Measurements from ENCODE around the gene ZYX.
A peak's percentile ranks its signal among the peaks of the same experiment; 100 is the strongest.
"Not testable (repeated sequence)": the region's sequence is repeated elsewhere in the genome, so short reads cannot be mapped to it uniquely, and the experiment has no call there.

The ZYX gene

GRCh38 chr7:143397710-143398530, 16.8 kb downstream of the ZYX start:
- DNase-seq (ENCODE audit: low read depth) = no peak

- DNase-seq (ENCODE audit: low read depth) = no peak
These were observed 17.5 kb downstream of the ZYX start for GRCh38 chr7:143398616-143399015.

GRCh38 chr7:143399151-143399550, 18.0 kb downstream of the ZYX start:
- DNase-seq (ENCODE audit: low read depth) = no peak

- DNase-seq (ENCODE audit: low read depth) = no peak
These were observed 18.5 kb downstream of the ZYX start for GRCh38 chr7:143399642-143400041.

- DNase-seq (ENCODE audit: low read depth) = no peak
These were observed 20.1 kb downstream of the ZYX start for GRCh38 chr7:143401265-143401664.

GRCh38 chr7:143402233-143402632, 21.1 kb downstream of the ZYX start:
- not testable (repeated sequence) for DNase-seq (ENCODE audit: low read depth)

- no peak for DNase-seq (ENCODE audit: low read depth)
These were observed 24.2 kb downstream of the ZYX start for GRCh38 chr7:143405173-143406001.

- DNase-seq (ENCODE audit: low read depth) = no peak
These were observed 24.8 kb downstream of the ZYX start for GRCh38 chr7:143406002-143406357.

GRCh38 chr7:143407287-143408251, 26.4 kb downstream of the ZYX start:
- no peak for DNase-seq (ENCODE audit: low read depth)

- no peak for DNase-seq (ENCODE audit: low read depth)
These were observed 27.1 kb downstream of the ZYX start for GRCh38 chr7:143408252-143408685.

GRCh38 chr7:143408686-143409561, 27.8 kb downstream of the ZYX start, which contains the start of gene EPHA1:
Gene EPHA1 (minus strand): TSS chr7:143408856. CDS start chr7:143408805, 51 bp downstream.
- peak; percentile 31 for DNase-seq (ENCODE audit: low read depth)

- no peak for DNase-seq (ENCODE audit: low read depth)
These were observed 29.4 kb downstream of the ZYX start for GRCh38 chr7:143410521-143411004.

GRCh38 chr7:143411976-143412708, 31.0 kb downstream of the ZYX start:
- no peak for DNase-seq (ENCODE audit: low read depth)

GRCh38 chr7:143413123-143413522, 32.0 kb downstream of the ZYX start:
- no peak for DNase-seq (ENCODE audit: low read depth)

GRCh38 chr7:143415209-143415608, 34.1 kb downstream of the ZYX start:
- DNase-seq (ENCODE audit: low read depth) = not testable (repeated sequence)

GRCh38 chr7:143415742-143416397, 34.7 kb downstream of the ZYX start:
- DNase-seq (ENCODE audit: low read depth) = no peak

GRCh38 chr7:143416565-143417149, 35.5 kb downstream of the ZYX start:
- no peak for DNase-seq (ENCODE audit: low read depth)

GRCh38 chr7:143417734-143418383, 36.7 kb downstream of the ZYX start:
- DNase-seq (ENCODE audit: low read depth) = no peak

Data from stimulated activated CD8-positive, alpha-beta memory T cell treated with anti-CD3 and anti-CD28 coated beads, Interleukin-12 subunit alpha, Interleukin-12 subunit beta, amount 100 ng/mL, for 1 hour (primary cell).